IMR-90 (cell line): ENCODE results near the gene ADM2. TPM values are rescaled to one million over a fixed set of nuclear protein-coding genes. Genes with fewer than 3 reads are reported as not detected.
A peak's percentile ranks its signal among the peaks of the same experiment; 100 is the strongest.

Experiments used
- ATAC-seq: fragments of 200-7000 bp; cut with Tn5 transposase; 2 replicates; pipeline ENCODE4 v1.9.1; 2020; ENCODE audit warnings: low read depth, mild to moderate bottlenecking, moderate library complexity
- BruUV-seq: library from RNA; stranded (reverse); fragments of 400-500 nt; replicated peaks from 2 replicates; lab custom pipeline; 2021; lab: Mats Ljungman, UMichigan
- CTCF ChIA-PET: fragments of 300-600 bp; formaldehyde crosslinking; extraction: SDS; loops from one replicate; lab custom pipeline; 2021; ENCODE audit warnings: antibody characterized with exemption; lab: Yijun Ruan, JAX
- POLR2A ChIA-PET: fragments of 300-600 bp; sonication (Branson Sonifier 250); formaldehyde crosslinking; loops from one replicate; lab custom pipeline; 2022; ENCODE audit warnings: antibody characterized with exemption; ENCODE audit not compliant: unreplicated experiment; lab: Charles Lee
- DNase-seq: peaks from one replicate; pipeline ENCODE4 v3.0.0; 2013
- H2AFZ ChIP-seq: replicated peaks from 2 replicates; pipeline ENCODE3; 2013; ENCODE audit warnings: low read length, mild to moderate bottlenecking; ENCODE audit not compliant: poor library complexity
- H2AK5ac ChIP-seq: 2 replicates; pipeline ENCODE4 v1.6.1; 2013; ENCODE audit warnings: low read depth, low read length, inconsistent platforms
- H2AK9ac ChIP-seq: replicated peaks from 2 replicates; pipeline ENCODE3; 2013; ENCODE audit warnings: mild to moderate bottlenecking, low read depth, low read length, moderate library complexity; ENCODE audit not compliant: poor library complexity
- H2BK120ac ChIP-seq: 2 replicates; pipeline ENCODE4 v1.6.1; 2013; ENCODE audit warnings: low read depth, low read length, inconsistent platforms
- H2BK15ac ChIP-seq: 3 replicates; pipeline ENCODE4 v1.6.1; 2013; ENCODE audit warnings: low read depth, low read length, inconsistent platforms
- H2BK20ac ChIP-seq: 2 replicates; pipeline ENCODE4 v1.6.1; 2013; ENCODE audit warnings: low read depth, mild to moderate bottlenecking, inconsistent platforms, low read length, moderate library complexity
- H2BK5ac ChIP-seq: 2 replicates; pipeline ENCODE4 v1.6.1; 2013; ENCODE audit warnings: mild to moderate bottlenecking, low read depth, low read length, inconsistent platforms; ENCODE audit not compliant: poor library complexity, severe bottlenecking
- H3K14ac ChIP-seq: replicated peaks from 2 replicates; pipeline ENCODE4 v1.6.1; 2013; ENCODE audit warnings: low read depth, low read length, inconsistent platforms
- H3K18ac ChIP-seq: 2 replicates; pipeline ENCODE4 v1.6.1; 2013; ENCODE audit warnings: low read depth, low read length, control low read depth
- H3K23ac ChIP-seq: 2 replicates; pipeline ENCODE4 v1.6.1; 2013; ENCODE audit warnings: low read depth, low read length, inconsistent platforms
- H3K27ac ChIP-seq: 2 replicates; pipeline ENCODE4 v1.5.1; 2013; ENCODE audit warnings: mild to moderate bottlenecking, control low read depth, low read length; ENCODE audit not compliant: insufficient read depth
- H3K27me3 ChIP-seq: 2 replicates; pipeline ENCODE4 v1.6.1; 2013; ENCODE audit warnings: low read length; ENCODE audit not compliant: control insufficient read depth, insufficient read depth
- H3K36me3 ChIP-seq: 2 replicates; pipeline ENCODE4 v1.6.1; 2013; ENCODE audit warnings: low read length, mixed read lengths; ENCODE audit not compliant: control insufficient read depth, insufficient read depth
- H3K4ac ChIP-seq: 2 replicates; pipeline ENCODE4 v1.6.1; 2013; ENCODE audit warnings: low read depth, low read length, inconsistent platforms
- H3K4me1 ChIP-seq: 2 replicates; pipeline ENCODE4 v1.6.1; 2013; ENCODE audit warnings: low read length, mixed read lengths; ENCODE audit not compliant: control insufficient read depth, insufficient read depth
- H3K4me2 ChIP-seq: 2 replicates; pipeline ENCODE4 v1.6.1; 2013; ENCODE audit warnings: low read depth, mild to moderate bottlenecking, control low read depth, low read length, moderate library complexity
- H3K4me3 ChIP-seq: 2 replicates; pipeline ENCODE4 v1.5.1; 2013; ENCODE audit warnings: low read depth, mild to moderate bottlenecking, control low read depth, low read length, moderate library complexity; ENCODE audit not compliant: insufficient read depth
- H3K56ac ChIP-seq: 2 replicates; pipeline ENCODE4 v1.6.1; 2013; ENCODE audit warnings: low read length, inconsistent platforms; ENCODE audit not compliant: insufficient read depth; ENCODE audit errors: extremely low read depth
- H3K79me1 ChIP-seq, 2 experiments: 2 replicates each; pipeline ENCODE4 v1.6.1; 2013; ENCODE audit warnings: low read length in 2 of 2, inconsistent platforms in 1 of 2, low read depth in 1 of 2
- H3K9ac ChIP-seq: 2 replicates; pipeline ENCODE4 v1.6.1; 2013; ENCODE audit warnings: low read depth, low read length, control low read depth
- H3K9me1 ChIP-seq: 2 replicates; pipeline ENCODE4 v1.6.1; 2013; ENCODE audit warnings: low read length, inconsistent platforms; ENCODE audit not compliant: insufficient read depth
- H3K9me3 ChIP-seq: 2 replicates; pipeline ENCODE4 v1.6.1; 2013; ENCODE audit warnings: low read length; ENCODE audit not compliant: control insufficient read depth, insufficient read depth
- H4K20me1 ChIP-seq: 2 replicates; pipeline ENCODE4 v1.6.1; 2013; ENCODE audit warnings: low read length, inconsistent platforms; ENCODE audit not compliant: insufficient read depth
- H4K5ac ChIP-seq: 2 replicates; pipeline ENCODE4 v1.6.1; 2013; ENCODE audit warnings: mild to moderate bottlenecking, low read depth, low read length, control low read depth
- H4K8ac ChIP-seq, 2 experiments: 2 replicates each; pipeline ENCODE4 v1.6.1; 2013; ENCODE audit warnings: low read depth in 2 of 2, low read length in 2 of 2, control low read depth in 1 of 2, inconsistent platforms in 1 of 2
- H4K91ac ChIP-seq: 2 replicates; pipeline ENCODE4 v1.6.1; 2013; ENCODE audit warnings: low read depth, low read length, inconsistent platforms; ENCODE audit not compliant: insufficient read depth
- BHLHE40 ChIP-seq: fragments of 150-350 bp; IDR thresholded peaks from 2 replicates; pipeline ENCODE4 v1.6.1; 2016; ENCODE audit warnings: mild to moderate bottlenecking, low read depth, low read length
- CEBPB ChIP-seq: IDR thresholded peaks from 2 replicates; pipeline ENCODE4 v1.6.1; 2012; ENCODE audit warnings: low read depth, low read length, improper control_type of control experiment
- CHD1 ChIP-seq: IDR thresholded peaks from 2 replicates; pipeline ENCODE4 v1.6.1; 2012; ENCODE audit warnings: low read depth, low read length, improper control_type of control experiment
- CTCF ChIP-seq: conservative IDR thresholded peaks from 2 replicates; pipeline ENCODE4 v1.5.1; 2012; ENCODE audit warnings: mild to moderate bottlenecking, low read depth, low read length, improper control_type of control experiment
- FOS ChIP-seq: fragments of 150-350 bp; IDR thresholded peaks from 2 replicates; pipeline ENCODE4 v1.6.1; 2016; ENCODE audit warnings: low read depth, low read length
- MAFK ChIP-seq: IDR thresholded peaks from 2 replicates; pipeline ENCODE4 v1.6.1; 2012; ENCODE audit warnings: low read depth, low read length, improper control_type of control experiment
- MAZ ChIP-seq: IDR thresholded peaks from 2 replicates; pipeline ENCODE4 v1.6.1; 2012; ENCODE audit warnings: low read depth, mild to moderate bottlenecking, low read length, improper control_type of control experiment, moderate library complexity, borderline replicate concordance
- MXI1 ChIP-seq: IDR thresholded peaks from 2 replicates; pipeline ENCODE4 v1.6.1; 2012; ENCODE audit warnings: low read depth, mild to moderate bottlenecking, low read length, moderate library complexity, borderline replicate concordance
- NFE2L2 ChIP-seq: fragments of 150-350 bp; IDR thresholded peaks from 2 replicates; pipeline ENCODE4 v1.6.1; 2016; ENCODE audit warnings: low read depth, mild to moderate bottlenecking, low read length
- POLR2A ChIP-seq: IDR thresholded peaks from 2 replicates; pipeline ENCODE4 v1.6.1; 2012; ENCODE audit warnings: mild to moderate bottlenecking, low read depth, low read length
- RAD21 ChIP-seq: IDR thresholded peaks from 2 replicates; pipeline ENCODE4 v1.6.1; 2012; ENCODE audit warnings: low read length, improper control_type of control experiment
- RCOR1 ChIP-seq: IDR thresholded peaks from 2 replicates; pipeline ENCODE4 v1.6.1; 2012; ENCODE audit warnings: mild to moderate bottlenecking, low read length, improper control_type of control experiment; ENCODE audit not compliant: insufficient replicate concordance
- RFX5 ChIP-seq: IDR thresholded peaks from 2 replicates; pipeline ENCODE4 v1.8.0; 2012; ENCODE audit warnings: low read depth, mild to moderate bottlenecking, low read length, moderate library complexity
- SMC3 ChIP-seq: fragments of 150-350 bp; IDR thresholded peaks from 2 replicates; pipeline ENCODE4 v1.6.1; 2016; ENCODE audit warnings: low read depth, mild to moderate bottlenecking, antibody characterized with exemption, low read length, moderate library complexity
- WGBS, 2 experiments: methylation state at CpG; one replicate each; pipeline versions ENCODE4 v1.1.5 to v1.1.7; 2013; ENCODE audit warnings: missing lambda C conversion rate in 2 of 2; ENCODE audit not compliant: insufficient read length in 1 of 2; ENCODE audit errors: extremely low coverage in 2 of 2; 5-methylcytosine and 5-hydroxymethylcytosine counted together
- dilution Hi-C: fragments of 300-500 bp; cut with HindIII; formaldehyde crosslinking; loops from one replicate; pipeline ENCODE4 v1.14.3; 2018; ENCODE audit warnings: low sequenced_read_pairs; ENCODE audit not compliant: unreplicated experiment
- in situ Hi-C: fragments of 300-500 bp; cut with MboI; formaldehyde crosslinking; loops from 3 replicates; pipeline ENCODE4 v1.14.3; 2019; ENCODE audit warnings: low sequenced_read_pairs, inconsistent platforms, mixed read lengths
- intact Hi-C: fragments of 100-400 bp; cut with micrococcal nuclease; formaldehyde crosslinking; loops from 2 replicates; pipeline ENCODE4 v1.10.0; 2022
- polyA plus RNA-seq, 3 experiments: library from polyadenylated mRNA; depleted of rRNA; stranded (reverse); fragments of >200 nt; gene quantifications; 2 replicates each; pipeline ENCODE4 v1.2.3, GENCODE V29; 2012; ENCODE audit warnings: low replicate concordance in 1 of 3
- total RNA-seq: library from RNA; depleted of rRNA; stranded (reverse); fragments of >200 nt; gene quantifications from 2 replicates; pipeline ENCODE4 v1.2.3, GENCODE V29; 2012
- TF ChIP-seq, protein P1 (sequence below): fragments of 150-350 bp; IDR thresholded peaks from 2 replicates; pipeline ENCODE4 v1.6.1; 2017; ENCODE audit warnings: mild to moderate bottlenecking, antibody characterized with exemption, low read length, low read depth
- TF ChIP-seq, protein P2 (sequence below): fragments of 150-350 bp; IDR thresholded peaks from 2 replicates; pipeline ENCODE4 v1.6.1; 2016; ENCODE audit warnings: low read depth, mild to moderate bottlenecking, low read length, moderate library complexity, borderline replicate concordance

The ADM2 gene
- total and polyA plus RNA-seq, 2 of the 4 experiments (the other 2 are of a cell fraction), result 0.18 to 2.3 TPM

DNA sequence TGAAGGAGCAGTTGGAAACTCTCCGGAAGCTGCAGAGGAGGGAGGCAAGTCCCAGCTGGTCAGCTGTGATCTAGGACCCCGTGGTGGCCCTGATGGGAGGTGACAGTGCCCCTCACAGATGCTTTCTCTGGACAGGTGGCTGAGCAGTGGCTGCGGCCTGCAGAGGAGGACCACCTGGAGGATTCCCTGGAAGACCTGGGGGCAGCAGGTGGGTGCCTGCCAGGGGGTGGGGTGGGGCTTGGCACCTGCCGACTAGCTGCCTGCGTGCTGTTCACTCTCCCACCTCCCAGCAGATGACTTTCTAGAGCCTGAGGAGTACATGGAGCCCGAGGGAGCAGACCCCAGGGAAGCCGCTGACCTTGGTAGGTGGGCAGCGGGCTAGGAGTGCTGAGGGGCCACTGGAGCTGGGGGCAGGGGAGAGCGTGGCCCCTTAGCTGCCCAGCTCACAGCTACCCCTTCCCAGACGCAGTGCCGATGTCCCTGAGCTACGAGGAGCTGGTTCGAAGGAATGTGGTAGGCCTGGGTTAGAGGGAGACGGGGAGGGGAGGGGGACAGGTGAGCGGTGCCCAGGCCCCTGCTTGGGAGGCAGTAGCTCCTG lies 41.0 kb downstream of the ADM2 start:
- no peak overlapping the region for H3K18ac ChIP-seq
- POLR2A ChIA-PET, result interaction anchor here (1.0 kb wide), 1 partner anchor 8 kb away, joined by 3 read pairs; no protein-coding TSS in a partner anchor
- no TSS peak for BruUV-seq
- peaks cover 19% of the 10 kb centered on the region for H4K20me1 ChIP-seq
- H2AK5ac ChIP-seq, result no peak overlapping the region
- no peak for ATAC-seq
- DNase-seq, result no peak
- H3K9me1 ChIP-seq, result peaks cover 10% of the 10 kb centered on the region
- no peak overlapping the region for H2AFZ ChIP-seq
- H3K4ac ChIP-seq, result no peak overlapping the region
- in situ Hi-C loops (no loop called here), intact Hi-C loops (no loop called here), dilution Hi-C loops (no loop called here)
- H2BK20ac ChIP-seq, result no peak overlapping the region
- H3K27me3 ChIP-seq, result no peaks in the 10 kb centered on the region
- H2AK9ac ChIP-seq, result peak overlapping the region; percentile 55
- no peak overlapping the region for H2BK120ac ChIP-seq
- TF ChIP-seq RCOR1, result no peak
- no peak for TF ChIP-seq POLR2A
- no peak for TF ChIP-seq CTCF
- TF ChIP-seq MAFK, result no peak
- TF ChIP-seq CEBPB, result no peak
- TF ChIP-seq NFE2L2, result no peak
- TF ChIP-seq SMC3, result no peak
- no peak for TF ChIP-seq CHD1
- TF ChIP-seq FOS, result no peak
- no peak for TF ChIP-seq RAD21
- no peak for TF ChIP-seq MAZ
- no peak for TF ChIP-seq RFX5
- TF ChIP-seq MXI1, result no peak
- TF ChIP-seq, protein P1, sequence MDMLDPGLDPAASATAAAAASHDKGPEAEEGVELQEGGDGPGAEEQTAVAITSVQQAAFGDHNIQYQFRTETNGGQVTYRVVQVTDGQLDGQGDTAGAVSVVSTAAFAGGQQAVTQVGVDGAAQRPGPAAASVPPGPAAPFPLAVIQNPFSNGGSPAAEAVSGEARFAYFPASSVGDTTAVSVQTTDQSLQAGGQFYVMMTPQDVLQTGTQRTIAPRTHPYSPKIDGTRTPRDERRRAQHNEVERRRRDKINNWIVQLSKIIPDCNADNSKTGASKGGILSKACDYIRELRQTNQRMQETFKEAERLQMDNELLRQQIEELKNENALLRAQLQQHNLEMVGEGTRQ, result no peak
- TF ChIP-seq BHLHE40, result no peak
- TF ChIP-seq, protein P2, sequence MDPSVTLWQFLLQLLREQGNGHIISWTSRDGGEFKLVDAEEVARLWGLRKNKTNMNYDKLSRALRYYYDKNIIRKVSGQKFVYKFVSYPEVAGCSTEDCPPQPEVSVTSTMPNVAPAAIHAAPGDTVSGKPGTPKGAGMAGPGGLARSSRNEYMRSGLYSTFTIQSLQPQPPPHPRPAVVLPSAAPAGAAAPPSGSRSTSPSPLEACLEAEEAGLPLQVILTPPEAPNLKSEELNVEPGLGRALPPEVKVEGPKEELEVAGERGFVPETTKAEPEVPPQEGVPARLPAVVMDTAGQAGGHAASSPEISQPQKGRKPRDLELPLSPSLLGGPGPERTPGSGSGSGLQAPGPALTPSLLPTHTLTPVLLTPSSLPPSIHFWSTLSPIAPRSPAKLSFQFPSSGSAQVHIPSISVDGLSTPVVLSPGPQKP, result no peak
- no peak overlapping the region for H4K5ac ChIP-seq
- H3K14ac ChIP-seq, result no peak overlapping the region
- no peak overlapping the region for H4K8ac ChIP-seq
- H3K9ac ChIP-seq, result no peak overlapping the region
- H3K36me3 ChIP-seq, result peaks cover 43% of the 10 kb centered on the region
- 100% methylated on average over 1 of the region's 15 CpGs; no CpG with 5 or more reads in 1 of the 2 experiments for WGBS, 2 experiments
- H3K27ac ChIP-seq, result no peak overlapping the region
- peaks cover 8 to 42% of the 10 kb centered on the region in 2 experiments for H3K79me1 ChIP-seq
- H3K4me1 ChIP-seq, result peaks cover 12% of the 10 kb centered on the region
- CTCF ChIA-PET, result no interaction called here
- no peak overlapping the region for H4K91ac ChIP-seq
- no peak overlapping the region for H3K23ac ChIP-seq
- H2BK15ac ChIP-seq, result no peak overlapping the region
- no peak overlapping the region for H2BK5ac ChIP-seq
- no peak overlapping the region for H3K4me3 ChIP-seq
- H3K56ac ChIP-seq, result no peak overlapping the region
- H3K4me2 ChIP-seq, result no peak overlapping the region
- H3K9me3 ChIP-seq, result no peaks in the 10 kb centered on the region
